Liver (tissue), 9 donors: ENCODE results near the gene SPCS1. TPM values are rescaled to one million over a fixed set of nuclear protein-coding genes. Genes with fewer than 3 reads are reported as not detected.

ENCODE experiments used
- DNase-seq: peaks from one replicate; pipeline ENCODE4 v3.0.0-alpha.2; 2017; ENCODE audit warnings: low spot score
- H3K27ac ChIP-seq, 2 donors: one replicate each; pipeline ENCODE4 v1.7.0; 2013; ENCODE audit warnings: inconsistent platforms in 2 of 2, low read length in 2 of 2, control low read depth in 1 of 2, low read depth in 1 of 2, mild to moderate bottlenecking in 1 of 2
- H3K27me3 ChIP-seq, 4 donors: one replicate each; pipeline versions ENCODE4 v1.6.1 to v1.7.0; 2013; ENCODE audit warnings: low read length in 3 of 4, inconsistent platforms in 1 of 4, mild to moderate bottlenecking in 1 of 4, moderate library complexity in 1 of 4; ENCODE audit not compliant: control insufficient read depth in 4 of 4, insufficient read depth in 4 of 4
- H3K36me3 ChIP-seq, 4 donors: one replicate each; pipeline versions ENCODE4 v1.6.1 to v1.7.0; 2013; ENCODE audit warnings: low read length in 3 of 4, mild to moderate bottlenecking in 3 of 4, low read depth in 1 of 4, moderate library complexity in 1 of 4; ENCODE audit not compliant: control insufficient read depth in 4 of 4, insufficient read depth in 3 of 4
- H3K4me1 ChIP-seq, 4 donors: one replicate each; pipeline versions ENCODE4 v1.6.1 to v1.7.0; 2013; ENCODE audit warnings: low read length in 3 of 4, mild to moderate bottlenecking in 3 of 4, moderate library complexity in 1 of 4; ENCODE audit not compliant: control insufficient read depth in 4 of 4, insufficient read depth in 4 of 4
- H3K4me3 ChIP-seq, 3 donors: one replicate each; pipeline versions ENCODE4 v1.6.1 to v1.7.0; 2013; ENCODE audit warnings: low read length in 3 of 3, control low read depth in 1 of 3, low read depth in 1 of 3, mild to moderate bottlenecking in 1 of 3
- H3K9ac ChIP-seq, 2 donors: one replicate each; pipeline ENCODE4 v1.7.0; 2013; ENCODE audit warnings: low read length in 2 of 2, mild to moderate bottlenecking in 2 of 2, moderate library complexity in 2 of 2, control low read depth in 1 of 2, low read depth in 1 of 2
- H3K9me3 ChIP-seq, 4 donors: one replicate each; pipeline versions ENCODE4 v1.6.1 to v1.7.0; 2013; ENCODE audit warnings: low read length in 3 of 4; ENCODE audit not compliant: control insufficient read depth in 4 of 4
- EGR1 ChIP-seq, 2 donors: IDR thresholded peaks; 2 replicates each; pipeline ENCODE4 v1.6.1; 2016 to 2018; ENCODE audit warnings: antibody characterized with exemption in 2 of 2, low read depth in 2 of 2
- FOXA1 ChIP-seq: IDR thresholded peaks from 2 replicates; pipeline ENCODE4 v1.6.1; 2016; ENCODE audit warnings: antibody characterized with exemption
- FOXA2 ChIP-seq: IDR thresholded peaks from 2 replicates; pipeline ENCODE4 v1.6.1; 2016; ENCODE audit warnings: antibody characterized with exemption
- GABPA ChIP-seq, 2 donors: IDR thresholded peaks in 1 of 2; conservative IDR thresholded peaks in 1 of 2; 2 replicates each; pipeline ENCODE4 v1.6.1; 2016; ENCODE audit warnings: antibody characterized with exemption in 2 of 2, mild to moderate bottlenecking in 1 of 2, moderate library complexity in 1 of 2
- HNF4A ChIP-seq, 2 donors: conservative IDR thresholded peaks; 2 replicates each; pipeline ENCODE4 v1.6.1; 2016; ENCODE audit warnings: antibody characterized with exemption in 2 of 2, mild to moderate bottlenecking in 2 of 2
- HNF4G ChIP-seq: IDR thresholded peaks from 2 replicates; pipeline ENCODE4 v1.6.1; 2016; ENCODE audit warnings: antibody characterized with exemption
- JUND ChIP-seq, 2 donors: IDR thresholded peaks; 2 replicates each; pipeline ENCODE4 v1.6.1; 2016; ENCODE audit warnings: antibody characterized with exemption in 2 of 2
- NR2F2 ChIP-seq: IDR thresholded peaks from 2 replicates; pipeline ENCODE4 v1.6.1; 2016; ENCODE audit warnings: antibody characterized with exemption
- RAD21 ChIP-seq, 2 donors: IDR thresholded peaks; 2 replicates each; pipeline ENCODE4 v1.6.1; 2016; ENCODE audit warnings: antibody characterized with exemption in 2 of 2, mild to moderate bottlenecking in 2 of 2
- RXRA ChIP-seq, 2 donors: IDR thresholded peaks; 2 replicates each; pipeline ENCODE4 v1.6.1; 2017 to 2018; ENCODE audit warnings: antibody characterized with exemption in 2 of 2, mild to moderate bottlenecking in 1 of 2
- SP1 ChIP-seq: IDR thresholded peaks from 2 replicates; pipeline ENCODE4 v1.6.1; 2018; ENCODE audit warnings: antibody characterized with exemption, mild to moderate bottlenecking
- TAF1 ChIP-seq: conservative IDR thresholded peaks from 2 replicates; pipeline ENCODE4 v1.6.1; 2016; ENCODE audit warnings: antibody characterized with exemption, mild to moderate bottlenecking
- YY1 ChIP-seq: IDR thresholded peaks from 2 replicates; pipeline ENCODE4 v1.6.1; 2016; ENCODE audit warnings: antibody characterized with exemption, mild to moderate bottlenecking
- WGBS: extraction: QIAGEN DNeasy Blood & Tissue Kit; methylation state at CpG from one replicate; pipeline ENCODE4 v1.1.7; 2013; 5-methylcytosine and 5-hydroxymethylcytosine counted together
- polyA plus RNA-seq, 2 donors: library from polyadenylated mRNA; stranded (reverse) in 1 of 2; unstranded in 1 of 2; fragments of 200-250 nt in 1 of 2; fragments of >200 nt in 1 of 2; fragmentation: Nextera tagmentation in 1 of 2; extraction: Ambion mirVana in 1 of 2; gene quantifications; one replicate each; pipeline versions ENCODE4 v1.2.1 to v1.2.3, GENCODE V29; 2013 to 2015
- total RNA-seq, 2 donors: library from RNA; depleted of rRNA; stranded (reverse); fragments of >200 nt; gene quantifications; one replicate each; pipeline ENCODE4 v1.2.3, GENCODE V29; 2014
- TF ChIP-seq, protein P1 (sequence below): IDR thresholded peaks from 2 replicates; pipeline ENCODE4 v1.6.1; 2016; ENCODE audit warnings: antibody characterized with exemption
- TF ChIP-seq, protein P2 (sequence below): IDR thresholded peaks from 2 replicates; pipeline ENCODE4 v1.6.1; 2016; ENCODE audit warnings: antibody characterized with exemption
- TF ChIP-seq, protein P3 (sequence below): IDR thresholded peaks from 2 replicates; pipeline ENCODE4 v1.6.1; 2016; ENCODE audit warnings: antibody characterized with exemption
- donor health status: healthy.
- donor health status: healthy.
- donor health status: healthy.
- donor health status: healthy.
- donor health status: healthy.

Gene SPCS1
- total and polyA plus RNA-seq, 4 donors, result 42.3 to 227 (median 113) TPM

DNA sequence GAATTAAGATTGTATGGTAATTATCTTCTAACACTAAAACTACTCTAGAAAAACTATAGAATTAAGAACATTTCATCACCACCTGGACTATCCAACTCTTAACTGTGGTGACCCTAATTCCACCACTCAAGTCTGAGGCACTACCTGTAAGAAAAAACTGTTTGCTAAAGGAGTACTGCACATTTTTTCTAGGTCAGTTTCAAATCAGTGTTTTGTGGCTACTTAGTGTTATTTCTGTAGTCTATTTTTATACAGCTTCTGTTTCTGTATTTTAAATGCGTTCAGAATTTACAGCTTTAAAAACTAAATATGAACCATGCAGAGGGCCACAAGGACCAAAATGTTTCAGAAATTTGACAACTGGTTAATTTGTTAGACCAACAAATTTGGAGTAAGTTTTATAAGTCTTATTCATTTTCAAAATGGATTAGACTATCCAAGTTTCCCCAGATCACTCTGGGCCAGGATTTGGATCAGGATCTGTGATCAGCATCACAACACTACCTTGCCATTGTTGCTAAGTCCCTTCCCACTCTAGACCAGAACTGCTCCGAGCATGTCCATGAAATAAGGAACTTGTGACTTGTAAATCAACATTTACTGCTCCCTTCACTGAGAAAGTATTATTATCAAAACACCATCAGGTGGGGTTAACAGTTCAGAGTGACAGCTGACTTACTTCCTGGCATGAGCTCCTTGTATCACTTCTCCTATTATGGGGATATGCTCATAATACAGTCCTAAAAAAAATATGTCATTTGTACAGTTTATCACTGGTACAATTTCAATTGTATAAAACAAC is 8.9 kb upstream of the SPCS1 start (continued):
- TF ChIP-seq, protein P1, sequence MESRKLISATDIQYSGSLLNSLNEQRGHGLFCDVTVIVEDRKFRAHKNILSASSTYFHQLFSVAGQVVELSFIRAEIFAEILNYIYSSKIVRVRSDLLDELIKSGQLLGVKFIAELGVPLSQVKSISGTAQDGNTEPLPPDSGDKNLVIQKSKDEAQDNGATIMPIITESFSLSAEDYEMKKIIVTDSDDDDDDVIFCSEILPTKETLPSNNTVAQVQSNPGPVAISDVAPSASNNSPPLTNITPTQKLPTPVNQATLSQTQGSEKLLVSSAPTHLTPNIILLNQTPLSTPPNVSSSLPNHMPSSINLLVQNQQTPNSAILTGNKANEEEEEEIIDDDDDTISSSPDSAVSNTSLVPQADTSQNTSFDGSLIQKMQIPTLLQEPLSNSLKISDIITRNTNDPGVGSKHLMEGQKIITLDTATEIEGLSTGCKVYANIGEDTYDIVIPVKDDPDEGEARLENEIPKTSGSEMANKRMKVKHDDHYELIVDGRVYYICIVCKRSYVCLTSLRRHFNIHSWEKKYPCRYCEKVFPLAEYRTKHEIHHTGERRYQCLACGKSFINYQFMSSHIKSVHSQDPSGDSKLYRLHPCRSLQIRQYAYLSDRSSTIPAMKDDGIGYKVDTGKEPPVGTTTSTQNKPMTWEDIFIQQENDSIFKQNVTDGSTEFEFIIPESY, result no peak
- TF ChIP-seq HNF4G (no peak), SP1 (no peak), NR2F2 (no peak)

DNA sequence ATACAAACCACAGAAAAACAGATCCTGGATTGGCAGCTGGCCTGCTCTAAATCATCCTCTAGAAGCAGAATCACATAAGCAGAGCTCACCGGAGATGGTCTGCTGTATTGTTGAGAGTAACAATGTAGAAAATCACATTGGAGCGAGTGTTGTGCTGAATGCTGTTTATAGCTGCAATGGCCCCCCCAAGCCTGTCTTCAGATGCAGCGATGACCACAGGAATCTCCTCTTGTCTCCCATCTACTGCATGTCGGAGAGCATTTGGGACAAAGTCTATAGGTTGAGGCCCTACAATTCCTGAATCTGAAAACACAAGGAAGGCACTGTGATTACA is 8.3 kb upstream of the SPCS1 start:
- H3K27me3 ChIP-seq, result no peaks in the 10 kb centered on the region
- TF ChIP-seq FOXA2, result no peak
- TF ChIP-seq GABPA (IDR thresholded peaks at IDR 0.05 in 1 of 2, conservative IDR thresholded peaks at IDR 0.05 in 1 of 2), result no peak
- no peak overlapping the region for H3K4me3 ChIP-seq
- peaks cover 9 to 57% (median 53%) of the 10 kb centered on the region in 4 donors for H3K36me3 ChIP-seq
- H3K9me3 ChIP-seq, result no peaks in the 10 kb centered on the region
- H3K4me1 ChIP-seq, result peaks cover 0 to 4% (median 0%) of the 10 kb centered on the region in 4 donors
- DNase-seq, result no peak
- no peak overlapping the region for H3K9ac ChIP-seq
- no peak overlapping the region for H3K27ac ChIP-seq
- 97% methylated on average over 4 of the region's 4 CpGs for WGBS

DNA sequence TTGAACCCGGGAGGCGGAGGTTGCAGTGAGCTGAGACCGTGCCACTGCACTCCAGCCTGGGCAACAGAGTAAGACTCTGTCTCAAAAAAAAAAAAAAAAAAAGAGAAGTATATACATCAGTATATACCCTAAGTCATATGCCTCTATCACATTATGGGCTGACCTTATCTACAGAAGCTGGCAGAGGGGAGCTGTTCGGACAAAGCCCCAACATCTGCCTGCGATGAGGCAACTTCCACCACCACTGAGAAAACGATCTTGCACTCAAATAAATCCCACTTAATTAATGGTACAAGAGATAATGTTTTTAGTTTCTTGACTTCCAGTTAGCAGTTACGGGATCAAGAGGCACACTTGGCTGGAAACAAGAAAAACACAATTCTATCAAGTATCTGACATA is 2.6 kb upstream of the SPCS1 start:
- H3K27me3 ChIP-seq, result no peaks in the 10 kb centered on the region
- H3K27ac ChIP-seq, result no peak overlapping the region
- peaks cover 0 to 14% (median 3%) of the 10 kb centered on the region in 4 donors for H3K36me3 ChIP-seq
- peak overlapping the region in 1 of 3 donors; percentile 84 for H3K4me3 ChIP-seq
- H3K9ac ChIP-seq, result no peak overlapping the region
- TF ChIP-seq YY1, result no peak
- no peak for TF ChIP-seq FOXA1
- no peak for TF ChIP-seq FOXA2
- no peak for TF ChIP-seq SP1
- TF ChIP-seq, protein P2, sequence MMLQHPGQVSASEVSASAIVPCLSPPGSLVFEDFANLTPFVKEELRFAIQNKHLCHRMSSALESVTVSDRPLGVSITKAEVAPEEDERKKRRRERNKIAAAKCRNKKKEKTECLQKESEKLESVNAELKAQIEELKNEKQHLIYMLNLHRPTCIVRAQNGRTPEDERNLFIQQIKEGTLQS, result no peak
- WGBS, result 95% methylated on average over 7 of the region's 7 CpGs
- H3K9me3 ChIP-seq, result no peaks in the 10 kb centered on the region
- peak; percentile 4 for DNase-seq
- H3K4me1 ChIP-seq, result peaks cover 2 to 38% (median 26%) of the 10 kb centered on the region in 4 donors

DNA sequence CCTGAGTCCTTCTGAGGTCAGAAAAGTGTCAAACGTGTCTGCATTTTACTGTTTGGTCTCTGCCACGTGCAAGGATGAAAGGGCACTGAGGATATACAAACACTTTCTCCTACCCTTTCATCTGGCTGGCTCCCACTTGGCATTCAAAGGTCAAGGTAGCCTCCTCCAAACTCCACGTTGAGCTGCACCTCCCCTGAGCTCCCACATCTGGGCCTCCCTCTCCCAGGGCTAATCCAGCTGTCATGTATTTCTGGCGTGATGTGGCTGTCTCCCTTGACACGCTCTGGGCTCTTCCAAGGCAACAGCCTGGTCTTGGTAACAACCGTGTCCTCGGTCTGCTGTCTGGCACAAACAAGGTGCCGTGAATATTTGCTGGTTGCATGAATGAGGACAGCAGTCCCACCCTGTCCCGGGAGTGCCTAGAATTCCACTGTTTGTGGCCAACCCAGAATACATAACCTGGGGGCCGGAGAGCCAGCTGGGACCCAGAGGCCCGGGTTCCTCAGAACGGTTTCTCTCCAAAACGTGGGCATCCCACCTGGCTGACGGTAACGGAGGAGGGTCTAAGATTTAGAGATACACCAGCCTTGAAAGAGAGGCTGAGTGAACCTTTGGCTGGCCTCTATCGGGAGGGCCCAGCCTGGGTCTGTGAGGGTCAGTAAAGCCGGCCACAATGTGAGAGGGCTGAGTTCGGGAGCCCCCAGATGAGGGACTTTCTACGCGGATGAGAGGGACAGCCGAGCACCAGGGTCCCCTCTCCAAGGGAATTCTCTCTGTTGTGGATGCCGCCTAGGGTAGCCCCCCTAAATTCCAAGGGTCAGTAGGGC is 1.1 kb upstream of the SPCS1 start:
- peak; percentile 40 for DNase-seq
- peak overlapping the region; percentile 83 to 86 for H3K27ac ChIP-seq
- H3K36me3 ChIP-seq, result peaks cover 0 to 13% (median 5%) of the 10 kb centered on the region in 4 donors
- H3K9ac ChIP-seq, result peak overlapping the region; percentile 71 to 84
- no peaks in the 10 kb centered on the region for H3K27me3 ChIP-seq
- WGBS, result 2% methylated on average over 22 of the region's 22 CpGs
- no peaks in the 10 kb centered on the region for H3K9me3 ChIP-seq
- H3K4me1 ChIP-seq, result peaks cover 2 to 38% (median 26%) of the 10 kb centered on the region in 4 donors
- H3K4me3 ChIP-seq, result peak overlapping the region; percentile 71 to 94 (median 84)
- TF ChIP-seq RAD21 (IDR thresholded peaks at IDR 0.05), result peak in 1 of 2 donors; percentile 16
- TF ChIP-seq NR2F2, result peak; percentile 35
- TF ChIP-seq, protein P2, result no peak
- peak; percentile 24 for TF ChIP-seq HNF4G
- peak in 1 of 2 donors; percentile 55 for TF ChIP-seq GABPA (IDR thresholded peaks at IDR 0.05 in 1 of 2, conservative IDR thresholded peaks at IDR 0.05 in 1 of 2)
- peak; percentile 85 to 94 for TF ChIP-seq HNF4A (conservative IDR thresholded peaks at IDR 0.05)
- TF ChIP-seq EGR1 (IDR thresholded peaks at IDR 0.05; ENCODE audit: low read depth in 2 of 2), result peak in 1 of 2 donors; percentile 49
- peak; percentile 77 for TF ChIP-seq YY1
- TF ChIP-seq TAF1, result no peak
- no peak for TF ChIP-seq FOXA2
- peak; percentile 78 for TF ChIP-seq SP1
- TF ChIP-seq, protein P1, result peak; percentile 81
- TF ChIP-seq RXRA (IDR thresholded peaks at IDR 0.05), result peak; percentile 93 to 94
- TF ChIP-seq JUND (IDR thresholded peaks at IDR 0.05), result peak in 1 of 2 donors; percentile 75
- TF ChIP-seq, protein P3, sequence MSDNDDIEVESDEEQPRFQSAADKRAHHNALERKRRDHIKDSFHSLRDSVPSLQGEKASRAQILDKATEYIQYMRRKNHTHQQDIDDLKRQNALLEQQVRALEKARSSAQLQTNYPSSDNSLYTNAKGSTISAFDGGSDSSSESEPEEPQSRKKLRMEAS, result peak; percentile 92
